BLaER1 (cell line): Measurements from ENCODE around the gene HLA-DQA1.
"Not testable (repeated sequence)": the region's sequence is repeated elsewhere in the genome, so short reads cannot be mapped to it uniquely, and the experiment has no call there.

ENCODE experiments used
- H3K27ac ChIP-seq: shearing (Covaris generic); formaldehyde crosslinking; 2 replicates; pipeline ENCODE4 v1.8.1; 2022
- H3K27me3 ChIP-seq: shearing (Covaris generic); formaldehyde crosslinking; 2 replicates; pipeline ENCODE4 v1.8.1; 2022
- H3K36me3 ChIP-seq: shearing (Covaris generic); formaldehyde crosslinking; 2 replicates; pipeline ENCODE4 v1.8.1; 2022
- H3K4me1 ChIP-seq: shearing (Covaris generic); formaldehyde crosslinking; 2 replicates; pipeline ENCODE4 v1.8.1; 2022
- H3K4me2 ChIP-seq: shearing (Covaris generic); formaldehyde crosslinking; 2 replicates; pipeline ENCODE4 v1.8.1; 2022
- H3K4me3 ChIP-seq: shearing (Covaris generic); formaldehyde crosslinking; 2 replicates; pipeline ENCODE4 v1.8.1; 2022
- H3K9ac ChIP-seq: shearing (Covaris generic); formaldehyde crosslinking; 2 replicates; pipeline ENCODE4 v1.8.1; 2022
- H3K9me3 ChIP-seq: shearing (Covaris generic); formaldehyde crosslinking; 2 replicates; pipeline ENCODE4 v1.8.1; 2022
- H4K20me1 ChIP-seq: shearing (Covaris generic); formaldehyde crosslinking; 2 replicates; pipeline ENCODE4 v1.8.1; 2022
- Cebpa-rat ChIP-seq: shearing (Covaris generic); IDR thresholded peaks from 2 replicates; pipeline ENCODE4 v1.8.1; 2022

Gene HLA-DQA1

GRCh38 chr6:32637883-32638282, 677 bp downstream of the HLA-DQA1 start:
- Histone ChIP-seq H3K9me3 (no peaks in the 10 kb centered on the region), H3K36me3 (no peaks in the 10 kb centered on the region), H3K27me3 (no peaks in the 10 kb centered on the region), H3K27ac (no peak overlapping the region), H3K4me3 (peak overlapping the region; percentile 55; the same call in 1 of the 2 replicates), H4K20me1 (no peaks in the 10 kb centered on the region), H3K4me2 (peak overlapping the region; percentile 47), H3K4me1 (0 out of 2 replicates have a peak, but pooled peaks cover 5% of the 10 kb centered on the region), H3K9ac (no peak overlapping the region)
- TF ChIP-seq Cebpa-rat = no peak

GRCh38 chr6:32638532-32639219, 1.5 kb downstream of the HLA-DQA1 start:
- H3K9me3 ChIP-seq = no peaks in the 10 kb centered on the region
- H3K4me1 ChIP-seq = 0 out of 2 replicates have a peak, but pooled peaks cover 5% of the 10 kb centered on the region
- H3K4me2 ChIP-seq = no peak overlapping the region
- H3K4me3 ChIP-seq = no peak overlapping the region
- no peak overlapping the region for H3K27ac ChIP-seq
- TF ChIP-seq Cebpa-rat = no peak
- H3K27me3 ChIP-seq = no peaks in the 10 kb centered on the region
- H3K9ac ChIP-seq = no peak overlapping the region
- H4K20me1 ChIP-seq = no peaks in the 10 kb centered on the region
- H3K36me3 ChIP-seq = no peaks in the 10 kb centered on the region

GRCh38 chr6:32639440-32640394, 2.5 kb downstream of the HLA-DQA1 start:
- H3K27ac ChIP-seq = no peak overlapping the region
- no peak overlapping the region for H3K9ac ChIP-seq
- H3K36me3 ChIP-seq = no peaks in the 10 kb centered on the region
- H3K9me3 ChIP-seq = no peaks in the 10 kb centered on the region
- no peaks in the 10 kb centered on the region for H4K20me1 ChIP-seq
- H3K27me3 ChIP-seq = no peaks in the 10 kb centered on the region
- H3K4me1 ChIP-seq = no peaks in the 10 kb centered on the region
- no peak for TF ChIP-seq Cebpa-rat
- no peak overlapping the region for H3K4me2 ChIP-seq
- no peak overlapping the region for H3K4me3 ChIP-seq

- TF ChIP-seq Cebpa-rat = no peak
- H3K4me1 ChIP-seq = no peaks in the 10 kb centered on the region
- no peak overlapping the region for H3K4me3 ChIP-seq
- H3K36me3 ChIP-seq = no peaks in the 10 kb centered on the region
- no peak overlapping the region for H3K27ac ChIP-seq
- H4K20me1 ChIP-seq = no peaks in the 10 kb centered on the region
- no peaks in the 10 kb centered on the region for H3K9me3 ChIP-seq
- H3K27me3 ChIP-seq = no peaks in the 10 kb centered on the region
- H3K4me2 ChIP-seq = no peak overlapping the region
- H3K9ac ChIP-seq = no peak overlapping the region
Measured at GRCh38 chr6:32641122-32641521, 3.9 kb downstream of the HLA-DQA1 start.

- H3K9ac ChIP-seq, H3K4me3 ChIP-seq, H3K27ac ChIP-seq, H4K20me1 ChIP-seq, H3K4me2 ChIP-seq, H3K4me1 ChIP-seq, H3K36me3 ChIP-seq, H3K9me3 ChIP-seq, H3K27me3 ChIP-seq: not testable (repeated sequence)
Measured at GRCh38 chr6:32641785-32642719, 4.8 kb downstream of the HLA-DQA1 start.

GRCh38 chr6:32642720-32643106, 5.5 kb downstream of the HLA-DQA1 start:
- H4K20me1 ChIP-seq = no peaks in the 10 kb centered on the region
- no peak overlapping the region for H3K27ac ChIP-seq
- no peak overlapping the region for H3K4me2 ChIP-seq
- no peak for TF ChIP-seq Cebpa-rat
- no peak overlapping the region for H3K4me3 ChIP-seq
- H3K4me1 ChIP-seq = no peaks in the 10 kb centered on the region
- no peaks in the 10 kb centered on the region for H3K27me3 ChIP-seq
- H3K9me3 ChIP-seq = no peaks in the 10 kb centered on the region
- no peaks in the 10 kb centered on the region for H3K36me3 ChIP-seq
- no peak overlapping the region for H3K9ac ChIP-seq

- Histone ChIP-seq H3K27ac (no peak overlapping the region), H3K9me3 (no peaks in the 10 kb centered on the region), H3K4me1 (no peaks in the 10 kb centered on the region), H3K4me2 (no peak overlapping the region), H3K36me3 (no peaks in the 10 kb centered on the region), H3K27me3 (no peaks in the 10 kb centered on the region), H4K20me1 (no peaks in the 10 kb centered on the region), H3K4me3 (no peak overlapping the region), H3K9ac (no peak overlapping the region)
- TF ChIP-seq Cebpa-rat = no peak
Measured at GRCh38 chr6:32643904-32644303, 6.7 kb downstream of the HLA-DQA1 start.

- Histone ChIP-seq H3K4me2 (no peak overlapping the region), H3K27ac (no peak overlapping the region), H3K4me3 (no peak overlapping the region), H3K9me3 (no peaks in the 10 kb centered on the region), H3K27me3 (no peaks in the 10 kb centered on the region), H3K9ac (no peak overlapping the region), H4K20me1 (no peaks in the 10 kb centered on the region), H3K36me3 (no peaks in the 10 kb centered on the region), H3K4me1 (no peaks in the 10 kb centered on the region)
- TF ChIP-seq Cebpa-rat = no peak
Measured at GRCh38 chr6:32645047-32645703, 8.0 kb downstream of the HLA-DQA1 start.

- Histone ChIP-seq H3K36me3 (no peaks in the 10 kb centered on the region), H3K27me3 (no peaks in the 10 kb centered on the region), H3K4me3 (no peak overlapping the region), H3K4me1 (peaks cover 5% of the 10 kb centered on the region; the same call in 1 of the 2 replicates), H3K27ac (no peak overlapping the region), H3K9me3 (no peaks in the 10 kb centered on the region), H3K9ac (no peak overlapping the region), H4K20me1 (no peaks in the 10 kb centered on the region), H3K4me2 (no peak overlapping the region)
- TF ChIP-seq Cebpa-rat = no peak
Measured at GRCh38 chr6:32655203-32655710, 18.1 kb downstream of the HLA-DQA1 start.

GRCh38 chr6:32657329-32657728, 20.1 kb downstream of the HLA-DQA1 start:
- H3K4me1 ChIP-seq, H3K9me3 ChIP-seq, H4K20me1 ChIP-seq, H3K4me2 ChIP-seq, H3K36me3 ChIP-seq, H3K27me3 ChIP-seq, H3K9ac ChIP-seq, H3K4me3 ChIP-seq, H3K27ac ChIP-seq: not testable (repeated sequence)

- H4K20me1 ChIP-seq, H3K9ac ChIP-seq, H3K27me3 ChIP-seq, H3K9me3 ChIP-seq, H3K4me1 ChIP-seq, H3K4me3 ChIP-seq, H3K36me3 ChIP-seq, H3K4me2 ChIP-seq, H3K27ac ChIP-seq: not testable (repeated sequence)
Measured at GRCh38 chr6:32657819-32658218, 20.6 kb downstream of the HLA-DQA1 start.
